ENCODE measurements around the gene ZMIZ1.

DNA sequence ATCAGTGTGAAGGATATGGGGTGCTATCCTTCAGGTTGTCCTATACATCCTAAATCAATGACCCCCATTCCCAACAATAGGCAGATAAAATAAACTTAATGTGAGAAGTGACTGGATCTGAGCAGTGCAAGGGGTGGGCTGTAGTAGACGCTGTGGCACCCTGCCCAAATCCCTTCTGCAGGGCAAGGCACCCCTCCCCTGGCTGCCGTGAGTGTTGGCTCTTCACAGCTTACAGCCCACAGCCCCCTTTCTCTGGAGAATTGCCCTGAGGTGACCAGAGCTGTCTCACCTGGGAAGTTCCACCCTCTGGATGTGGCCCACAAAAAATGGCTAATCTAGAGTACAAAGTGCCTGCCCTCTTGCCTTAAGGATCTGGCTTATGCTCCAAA lies 252.7 kb downstream of the ZMIZ1 start:
- TF ChIP-seq, protein P1, sequence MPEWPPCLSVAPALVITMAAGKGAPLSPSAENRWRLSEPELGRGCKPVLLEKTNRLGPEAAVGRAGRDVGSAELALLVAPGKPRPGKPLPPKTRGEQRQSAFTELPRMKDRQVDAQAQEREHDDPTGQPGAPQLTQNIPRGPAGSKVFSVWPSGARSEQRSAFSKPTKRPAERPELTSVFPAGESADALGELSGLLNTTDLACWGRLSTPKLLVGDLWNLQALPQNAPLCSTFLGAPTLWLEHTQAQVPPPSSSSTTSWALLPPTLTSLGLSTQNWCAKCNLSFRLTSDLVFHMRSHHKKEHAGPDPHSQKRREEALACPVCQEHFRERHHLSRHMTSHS (tag by site-specific recombination; IDR thresholded peaks at IDR 0.05): no peak
- TF ChIP-seq ZSCAN16 (tag by site-specific recombination; IDR thresholded peaks at IDR 0.05) (no peak), ZNF121 (tag by site-specific recombination; IDR thresholded peaks at IDR 0.05) (no peak), ZNF311 (tag by site-specific recombination; IDR thresholded peaks at IDR 0.05; ENCODE audit: borderline replicate concordance) (no peak), ZBTB21 (tag by site-specific recombination; IDR thresholded peaks at IDR 0.05) (no peak), HIC1 (tag by site-specific recombination; IDR thresholded peaks at IDR 0.05) (no peak), ZNF423 (tag by site-specific recombination; IDR thresholded peaks at IDR 0.05) (no peak)
- TF ChIP-seq, protein P2, sequence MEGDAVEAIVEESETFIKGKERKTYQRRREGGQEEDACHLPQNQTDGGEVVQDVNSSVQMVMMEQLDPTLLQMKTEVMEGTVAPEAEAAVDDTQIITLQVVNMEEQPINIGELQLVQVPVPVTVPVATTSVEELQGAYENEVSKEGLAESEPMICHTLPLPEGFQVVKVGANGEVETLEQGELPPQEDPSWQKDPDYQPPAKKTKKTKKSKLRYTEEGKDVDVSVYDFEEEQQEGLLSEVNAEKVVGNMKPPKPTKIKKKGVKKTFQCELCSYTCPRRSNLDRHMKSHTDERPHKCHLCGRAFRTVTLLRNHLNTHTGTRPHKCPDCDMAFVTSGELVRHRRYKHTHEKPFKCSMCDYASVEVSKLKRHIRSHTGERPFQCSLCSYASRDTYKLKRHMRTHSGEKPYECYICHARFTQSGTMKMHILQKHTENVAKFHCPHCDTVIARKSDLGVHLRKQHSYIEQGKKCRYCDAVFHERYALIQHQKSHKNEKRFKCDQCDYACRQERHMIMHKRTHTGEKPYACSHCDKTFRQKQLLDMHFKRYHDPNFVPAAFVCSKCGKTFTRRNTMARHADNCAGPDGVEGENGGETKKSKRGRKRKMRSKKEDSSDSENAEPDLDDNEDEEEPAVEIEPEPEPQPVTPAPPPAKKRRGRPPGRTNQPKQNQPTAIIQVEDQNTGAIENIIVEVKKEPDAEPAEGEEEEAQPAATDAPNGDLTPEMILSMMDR (tag by site-specific recombination; IDR thresholded peaks at IDR 0.05): no peak
- TF ChIP-seq, protein P3, sequence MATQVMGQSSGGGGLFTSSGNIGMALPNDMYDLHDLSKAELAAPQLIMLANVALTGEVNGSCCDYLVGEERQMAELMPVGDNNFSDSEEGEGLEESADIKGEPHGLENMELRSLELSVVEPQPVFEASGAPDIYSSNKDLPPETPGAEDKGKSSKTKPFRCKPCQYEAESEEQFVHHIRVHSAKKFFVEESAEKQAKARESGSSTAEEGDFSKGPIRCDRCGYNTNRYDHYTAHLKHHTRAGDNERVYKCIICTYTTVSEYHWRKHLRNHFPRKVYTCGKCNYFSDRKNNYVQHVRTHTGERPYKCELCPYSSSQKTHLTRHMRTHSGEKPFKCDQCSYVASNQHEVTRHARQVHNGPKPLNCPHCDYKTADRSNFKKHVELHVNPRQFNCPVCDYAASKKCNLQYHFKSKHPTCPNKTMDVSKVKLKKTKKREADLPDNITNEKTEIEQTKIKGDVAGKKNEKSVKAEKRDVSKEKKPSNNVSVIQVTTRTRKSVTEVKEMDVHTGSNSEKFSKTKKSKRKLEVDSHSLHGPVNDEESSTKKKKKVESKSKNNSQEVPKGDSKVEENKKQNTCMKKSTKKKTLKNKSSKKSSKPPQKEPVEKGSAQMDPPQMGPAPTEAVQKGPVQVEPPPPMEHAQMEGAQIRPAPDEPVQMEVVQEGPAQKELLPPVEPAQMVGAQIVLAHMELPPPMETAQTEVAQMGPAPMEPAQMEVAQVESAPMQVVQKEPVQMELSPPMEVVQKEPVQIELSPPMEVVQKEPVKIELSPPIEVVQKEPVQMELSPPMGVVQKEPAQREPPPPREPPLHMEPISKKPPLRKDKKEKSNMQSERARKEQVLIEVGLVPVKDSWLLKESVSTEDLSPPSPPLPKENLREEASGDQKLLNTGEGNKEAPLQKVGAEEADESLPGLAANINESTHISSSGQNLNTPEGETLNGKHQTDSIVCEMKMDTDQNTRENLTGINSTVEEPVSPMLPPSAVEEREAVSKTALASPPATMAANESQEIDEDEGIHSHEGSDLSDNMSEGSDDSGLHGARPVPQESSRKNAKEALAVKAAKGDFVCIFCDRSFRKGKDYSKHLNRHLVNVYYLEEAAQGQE (tag by site-specific recombination; IDR thresholded peaks at IDR 0.05): no peak
- TF ChIP-seq, protein P4, sequence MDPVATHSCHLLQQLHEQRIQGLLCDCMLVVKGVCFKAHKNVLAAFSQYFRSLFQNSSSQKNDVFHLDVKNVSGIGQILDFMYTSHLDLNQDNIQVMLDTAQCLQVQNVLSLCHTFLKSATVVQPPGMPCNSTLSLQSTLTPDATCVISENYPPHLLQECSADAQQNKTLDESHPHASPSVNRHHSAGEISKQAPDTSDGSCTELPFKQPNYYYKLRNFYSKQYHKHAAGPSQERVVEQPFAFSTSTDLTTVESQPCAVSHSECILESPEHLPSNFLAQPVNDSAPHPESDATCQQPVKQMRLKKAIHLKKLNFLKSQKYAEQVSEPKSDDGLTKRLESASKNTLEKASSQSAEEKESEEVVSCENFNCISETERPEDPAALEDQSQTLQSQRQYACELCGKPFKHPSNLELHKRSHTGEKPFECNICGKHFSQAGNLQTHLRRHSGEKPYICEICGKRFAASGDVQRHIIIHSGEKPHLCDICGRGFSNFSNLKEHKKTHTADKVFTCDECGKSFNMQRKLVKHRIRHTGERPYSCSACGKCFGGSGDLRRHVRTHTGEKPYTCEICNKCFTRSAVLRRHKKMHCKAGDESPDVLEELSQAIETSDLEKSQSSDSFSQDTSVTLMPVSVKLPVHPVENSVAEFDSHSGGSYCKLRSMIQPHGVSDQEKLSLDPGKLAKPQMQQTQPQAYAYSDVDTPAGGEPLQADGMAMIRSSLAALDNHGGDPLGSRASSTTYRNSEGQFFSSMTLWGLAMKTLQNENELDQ (tag by site-specific recombination; IDR thresholded peaks at IDR 0.05; ENCODE audit: low read depth): no peak

Measured in HEK293 (cell line).